Osteocyte (in vitro differentiated cells): ENCODE measurements around the gene SLCO6A1. TPM values are rescaled to one million over a fixed set of nuclear protein-coding genes. Genes with fewer than 3 reads are reported as not detected.

Source experiments
- DNase-seq: peaks from one replicate; pipeline ENCODE4 v3.0.0; 2021; ENCODE audit warnings: mixed read lengths; ENCODE audit not compliant: unreplicated experiment; ENCODE audit errors: extremely low spot score
- H3K27ac Mint-ChIP-seq: one replicate; pipeline ENCODE4 v1.8.0; 2021; ENCODE audit warnings: mild to moderate bottlenecking, mixed read lengths; ENCODE audit not compliant: unreplicated experiment
- H3K27me3 Mint-ChIP-seq: one replicate; pipeline ENCODE4 v1.8.0; 2021; ENCODE audit warnings: mixed read lengths; ENCODE audit not compliant: unreplicated experiment
- H3K36me3 Mint-ChIP-seq: one replicate; pipeline ENCODE4 v1.8.0; 2021; ENCODE audit warnings: mixed read lengths; ENCODE audit not compliant: unreplicated experiment
- H3K4me1 Mint-ChIP-seq: one replicate; pipeline ENCODE4 v1.8.0; 2021; ENCODE audit warnings: mixed read lengths; ENCODE audit not compliant: unreplicated experiment
- H3K4me3 Mint-ChIP-seq: one replicate; pipeline ENCODE4 v1.8.0; 2021; ENCODE audit warnings: mild to moderate bottlenecking, moderate library complexity, mixed read lengths; ENCODE audit not compliant: unreplicated experiment
- H3K9me3 Mint-ChIP-seq: one replicate; pipeline ENCODE4 v1.8.0; 2021; ENCODE audit warnings: mixed read lengths; ENCODE audit not compliant: unreplicated experiment
- CTCF ChIP-seq: fragments of 200-600 bp; sonication (generic); IDR thresholded peaks from 2 replicates; pipeline ENCODE4 v1.5.0; 2021; ENCODE audit warnings: antibody characterized with exemption, mild to moderate bottlenecking, moderate library complexity
- long read RNA-seq: library from polyadenylated mRNA; unstranded; transcript quantifications from one replicate; pipeline ENCODE4 v2.0.0, GENCODE V29; 2021
- total RNA-seq: library from RNA; stranded (reverse); gene quantifications from 2 replicates; pipeline ENCODE4 v1.2.1, GENCODE V29; 2021

SLCO6A1 gene
- total RNA-seq: 0.65 and 0.78 TPM in 2 replicates
- long read RNA-seq: 0 reads

GRCh38 chr5:102498271-102499034 lies at the start of gene SLCO6A1:
SLCO6A1 (minus strand) TSS chr5:102499001; CDS start chr5:102498844, 157 bp downstream.
- no peak for DNase-seq
- Mint-ChIP-seq H3K36me3 (no peaks in the 10 kb centered on the region), H3K27me3 (peaks cover 6% of the 10 kb centered on the region), H3K27ac (no peak within 1 kb of the TSS), H3K4me1 (no peaks in the 10 kb centered on the region), H3K4me3 (no peak within 1 kb of the TSS), H3K9me3 (peaks cover 3% of the 10 kb centered on the region)
- no peak for TF ChIP-seq CTCF

- DNase-seq: no peak
- no peaks in the 10 kb centered on the region for H3K9me3 Mint-ChIP-seq
- no peaks in the 10 kb centered on the region for H3K36me3 Mint-ChIP-seq
- H3K27ac Mint-ChIP-seq: no peak overlapping the region
- no peaks in the 10 kb centered on the region for H3K27me3 Mint-ChIP-seq
- no peak for TF ChIP-seq CTCF
- no peak overlapping the region for H3K4me3 Mint-ChIP-seq
- no peaks in the 10 kb centered on the region for H3K4me1 Mint-ChIP-seq
Observed at GRCh38 chr5:102547141-102548035, 48.6 kb upstream of the SLCO6A1 start.

GRCh38 chr5:102545175-102545574 lies 46.4 kb upstream of the SLCO6A1 start:
- peaks cover 2% of the 10 kb centered on the region for H3K4me1 Mint-ChIP-seq
- no peaks in the 10 kb centered on the region for H3K27me3 Mint-ChIP-seq
- no peaks in the 10 kb centered on the region for H3K9me3 Mint-ChIP-seq
- no peak overlapping the region for H3K4me3 Mint-ChIP-seq
- DNase-seq: no peak
- no peak overlapping the region for H3K27ac Mint-ChIP-seq
- peak; percentile 25 for TF ChIP-seq CTCF
- no peaks in the 10 kb centered on the region for H3K36me3 Mint-ChIP-seq

- no peaks in the 10 kb centered on the region for H3K27me3 Mint-ChIP-seq
- no peak overlapping the region for H3K27ac Mint-ChIP-seq
- H3K4me1 Mint-ChIP-seq: peaks cover 4% of the 10 kb centered on the region
- no peaks in the 10 kb centered on the region for H3K36me3 Mint-ChIP-seq
- H3K4me3 Mint-ChIP-seq: no peak overlapping the region
- no peak for TF ChIP-seq CTCF
- no peaks in the 10 kb centered on the region for H3K9me3 Mint-ChIP-seq
- DNase-seq: no peak
Observed at GRCh38 chr5:102542057-102542456, 43.3 kb upstream of the SLCO6A1 start.
